ENCODE results near the gene MAST4.

- no peak for TF ChIP-seq CTCF (IDR thresholded peaks at IDR 0.05; ENCODE audit: low read depth, low read length, poor library complexity, severe bottlenecking)
- TF ChIP-seq EZH2phosphoT487 (IDR thresholded peaks at IDR 0.05; ENCODE audit: borderline replicate concordance, low read length) = no peak
Measured at GRCh38 chr5:66680804-66681203, 84.6 kb downstream of the MAST4 start.

All from DOHH2 (cell line).